Fibroblast of pulmonary artery (primary cell): Measurements from ENCODE around the gene SPG21.

Source experiments
- DNase-seq: peaks from one replicate; pipeline ENCODE4 v3.0.0-alpha.2; 2010; ENCODE audit warnings: low read depth
- H3K4me3 ChIP-seq: replicated peaks from 2 replicates; pipeline ENCODE4 v1.5.1; 2011; ENCODE audit warnings: low read depth, mild to moderate bottlenecking, control low read depth, low read length, moderate library complexity
- CTCF ChIP-seq: IDR thresholded peaks from 2 replicates; pipeline ENCODE4 v1.5.1; 2011; ENCODE audit warnings: mild to moderate bottlenecking, control low read depth, low read length, inconsistent platforms; ENCODE audit errors: missing control alignments

Gene SPG21

GRCh38 chr15:64989416-64990167 lies at the start of gene SPG21:
SPG21 (minus strand) TSS chr15:64989914; CDS start chr15:64983569, 6,345 bp downstream.
- peak; percentile 96 for DNase-seq
- peak within 1 kb of the TSS; percentile 95 for H3K4me3 ChIP-seq
- TF ChIP-seq CTCF: no peak

GRCh38 chr15:65038836-65039235 lies 49.1 kb upstream of the SPG21 start:
- TF ChIP-seq CTCF: no peak
- no peak for DNase-seq

GRCh38 chr15:65038428-65038827 lies 48.7 kb upstream of the SPG21 start:
- H3K4me3 ChIP-seq: no peak overlapping the region
- no peak for DNase-seq

More at GRCh38 chr15:65038836-65039235, 49.1 kb upstream of the SPG21 start:
- no peak overlapping the region for H3K4me3 ChIP-seq

GRCh38 chr15:65037309-65037708 lies 47.6 kb upstream of the SPG21 start:
- DNase-seq: no peak
- no peak for TF ChIP-seq CTCF
- H3K4me3 ChIP-seq: no peak overlapping the region

More at GRCh38 chr15:65038428-65038827, 48.7 kb upstream of the SPG21 start:
- no peak for TF ChIP-seq CTCF

- TF ChIP-seq CTCF: no peak
- DNase-seq: no peak
- no peak overlapping the region for H3K4me3 ChIP-seq
Observed at GRCh38 chr15:65034719-65035118, 45.0 kb upstream of the SPG21 start.

- peak; percentile 67 for TF ChIP-seq CTCF
- no peak overlapping the region for H3K4me3 ChIP-seq
- peak; percentile 63 for DNase-seq
Observed at GRCh38 chr15:65033659-65034269, 44.0 kb upstream of the SPG21 start.
